ENCODE data around the gene SLC30A3. TPM values are rescaled to one million over a fixed set of nuclear protein-coding genes. Genes with fewer than 3 reads are reported as not detected.

SLC30A3 gene
- total RNA-seq, 1 donor from 2014 or later, result not detected

- Mint-ChIP-seq H3K9me3 (ENCODE audit: low read depth) (no peaks in the 10 kb centered on the region), H3K27ac (no peak overlapping the region), H3K27me3 (peaks cover 50% of the 10 kb centered on the region), H3K36me3 (ENCODE audit: insufficient read depth) (peaks cover 7% of the 10 kb centered on the region), H3K4me1 (ENCODE audit: low read depth) (no peaks in the 10 kb centered on the region), H3K4me3 (ENCODE audit: low read depth) (no peak overlapping the region)
- TF ChIP-seq CTCF (IDR thresholded peaks at IDR 0.05; ENCODE audit: unreplicated experiment), result no peak
- DNase-seq (ENCODE audit: low spot score, unreplicated experiment), result no peak
These were observed 44.9 kb upstream of the SLC30A3 start for GRCh38 chr2:27307545-27308358.

DNA sequence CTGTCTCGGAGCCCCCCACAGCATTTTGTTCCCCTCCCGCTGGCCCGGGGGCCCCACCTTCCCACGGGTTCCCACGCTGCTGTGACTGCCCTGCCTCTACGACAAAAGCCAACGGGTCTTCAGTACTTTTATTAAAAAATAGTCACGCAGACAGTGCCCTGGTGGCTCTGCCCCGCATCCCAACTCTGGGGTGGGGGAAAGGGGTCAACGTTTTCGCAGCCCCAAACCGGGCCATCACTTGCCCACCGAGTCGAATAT is 44.4 kb upstream of the SLC30A3 start:
- DNase-seq (ENCODE audit: low spot score, unreplicated experiment), result no peak
- no peak overlapping the region for H3K4me3 Mint-ChIP-seq (ENCODE audit: low read depth)
- H3K9me3 Mint-ChIP-seq (ENCODE audit: low read depth), result no peaks in the 10 kb centered on the region
- peaks cover 50% of the 10 kb centered on the region for H3K27me3 Mint-ChIP-seq
- H3K36me3 Mint-ChIP-seq (ENCODE audit: insufficient read depth), result peaks cover 7% of the 10 kb centered on the region
- no peaks in the 10 kb centered on the region for H3K4me1 Mint-ChIP-seq (ENCODE audit: low read depth)
- H3K27ac Mint-ChIP-seq, result no peak overlapping the region
- no peak for TF ChIP-seq CTCF (IDR thresholded peaks at IDR 0.05; ENCODE audit: unreplicated experiment)

DNA sequence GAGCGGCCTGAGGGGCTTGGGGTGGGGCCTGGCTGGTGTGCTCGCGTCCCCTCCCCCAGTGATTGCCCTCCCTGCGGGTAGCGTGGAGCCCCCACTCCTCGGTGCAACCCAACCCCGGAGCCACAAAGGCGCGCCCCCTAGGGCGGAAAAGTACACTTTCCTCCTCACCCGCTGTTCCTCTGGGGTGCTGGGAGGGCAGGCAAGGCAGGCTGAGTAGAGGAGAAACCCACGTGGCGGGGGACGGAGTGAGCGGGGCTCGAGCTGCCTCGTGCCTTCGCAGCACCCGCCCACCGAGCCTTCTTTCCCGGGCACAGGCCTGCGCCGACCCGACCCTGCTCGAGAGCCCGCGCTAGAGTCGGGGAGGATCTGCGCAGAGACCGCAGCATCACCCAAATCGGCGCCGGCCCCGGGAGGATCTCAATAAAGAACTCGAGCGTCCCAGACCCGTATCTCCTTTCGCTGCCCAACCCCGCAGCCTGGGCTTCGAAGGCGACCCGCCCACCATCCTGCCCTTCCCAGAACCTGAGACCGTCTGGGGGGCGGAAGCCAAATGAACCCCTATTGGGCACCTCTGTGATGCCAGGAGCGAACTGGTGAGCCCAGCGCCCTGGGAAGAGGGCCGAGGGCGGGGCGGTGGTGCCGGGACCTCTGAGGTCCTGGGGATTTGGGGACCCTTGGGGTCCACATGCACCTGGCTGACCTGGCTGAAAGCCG is 43.9 kb upstream of the SLC30A3 start:
- Mint-ChIP-seq H3K9me3 (ENCODE audit: low read depth) (no peaks in the 10 kb centered on the region), H3K27me3 (peaks cover 50% of the 10 kb centered on the region), H3K36me3 (ENCODE audit: insufficient read depth) (peaks cover 7% of the 10 kb centered on the region), H3K4me3 (ENCODE audit: low read depth) (no peak overlapping the region), H3K4me1 (ENCODE audit: low read depth) (no peaks in the 10 kb centered on the region), H3K27ac (no peak overlapping the region)
- TF ChIP-seq CTCF (IDR thresholded peaks at IDR 0.05; ENCODE audit: unreplicated experiment), result no peak
- no peak for DNase-seq (ENCODE audit: low spot score, unreplicated experiment)

DNA sequence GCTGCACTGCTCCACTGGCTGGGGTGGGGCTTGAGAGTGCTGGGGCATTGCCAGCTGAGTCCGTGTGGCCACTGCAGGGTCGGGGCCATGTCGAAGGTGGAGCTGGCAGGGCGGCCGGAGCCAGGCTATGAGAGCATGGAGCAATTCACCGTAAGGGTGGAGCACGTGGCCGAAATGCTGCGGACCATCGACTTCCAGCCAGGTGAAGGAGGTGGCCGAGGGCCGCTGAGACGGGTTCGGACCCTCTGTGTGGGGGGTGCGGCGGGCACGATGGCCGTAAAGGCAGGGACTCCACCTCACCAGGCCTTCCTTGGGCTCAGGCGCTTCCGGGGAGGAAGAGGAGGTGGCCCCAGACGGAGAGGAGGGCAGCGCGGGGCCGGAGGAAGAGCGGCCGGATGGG is 43.3 kb upstream of the SLC30A3 start:
- peaks cover 50% of the 10 kb centered on the region for H3K27me3 Mint-ChIP-seq
- H3K36me3 Mint-ChIP-seq (ENCODE audit: insufficient read depth), result peaks cover 4% of the 10 kb centered on the region
- H3K27ac Mint-ChIP-seq, result no peak overlapping the region
- H3K9me3 Mint-ChIP-seq (ENCODE audit: low read depth), result no peaks in the 10 kb centered on the region
- H3K4me3 Mint-ChIP-seq (ENCODE audit: low read depth), result no peak overlapping the region
- DNase-seq (ENCODE audit: low spot score, unreplicated experiment), result no peak
- TF ChIP-seq CTCF (IDR thresholded peaks at IDR 0.05; ENCODE audit: unreplicated experiment), result no peak
- H3K4me1 Mint-ChIP-seq (ENCODE audit: low read depth), result no peaks in the 10 kb centered on the region

DNA sequence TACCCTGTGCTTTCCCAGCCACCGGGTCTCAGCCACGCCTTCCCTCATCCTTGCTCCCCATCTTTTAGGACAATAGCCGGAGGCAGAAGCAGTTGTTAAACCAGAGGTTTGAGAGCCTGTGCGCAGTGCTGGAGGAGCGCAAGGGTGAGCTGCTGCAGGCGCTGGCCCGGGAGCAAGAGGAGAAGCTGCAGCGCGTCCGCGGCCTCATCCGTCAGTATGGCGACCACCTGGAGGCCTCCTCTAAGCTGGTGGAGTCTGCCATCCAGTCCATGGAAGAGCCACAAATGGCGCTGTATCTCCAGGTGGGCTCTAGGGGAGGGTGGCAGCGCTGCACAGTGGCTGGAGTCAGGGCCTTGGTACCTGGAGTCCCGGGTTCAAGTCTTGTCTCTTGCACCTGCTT is 42.7 kb upstream of the SLC30A3 start:
- no peak for DNase-seq (ENCODE audit: low spot score, unreplicated experiment)
- no peak overlapping the region for H3K4me3 Mint-ChIP-seq (ENCODE audit: low read depth)
- peaks cover 4% of the 10 kb centered on the region for H3K36me3 Mint-ChIP-seq (ENCODE audit: insufficient read depth)
- no peak for TF ChIP-seq CTCF (IDR thresholded peaks at IDR 0.05; ENCODE audit: unreplicated experiment)
- H3K27ac Mint-ChIP-seq, result no peak overlapping the region
- H3K27me3 Mint-ChIP-seq, result peaks cover 50% of the 10 kb centered on the region
- H3K4me1 Mint-ChIP-seq (ENCODE audit: low read depth), result no peaks in the 10 kb centered on the region
- no peaks in the 10 kb centered on the region for H3K9me3 Mint-ChIP-seq (ENCODE audit: low read depth)

All from progenitor cell of endocrine pancreas (in vitro differentiated cells).